Panc1 (cell line): ENCODE measurements around the gene KBTBD12. TPM values are rescaled to one million over a fixed set of nuclear protein-coding genes. Genes with fewer than 3 reads are reported as not detected.
"Not testable (repeated sequence)": the region's sequence is repeated elsewhere in the genome, so short reads cannot be mapped to it uniquely, and the experiment has no call there.

ENCODE experiments used
- ATAC-seq: fragments of 200-7000 bp; cut with Tn5 transposase; 2 replicates; pipeline ENCODE4 v1.9.1; 2020; ENCODE audit warnings: mild to moderate bottlenecking, moderate library complexity
- BruUV-seq: library from RNA; stranded (reverse); fragments of 400-500 nt; replicated peaks from 2 replicates; lab custom pipeline; 2021; lab: Mats Ljungman, UMichigan
- CTCF ChIA-PET: fragments of 300-600 bp; sonication (Branson Sonifier 250); formaldehyde crosslinking; loops from one replicate; lab custom pipeline; 2022; ENCODE audit warnings: antibody characterized with exemption; lab: Charles Lee
- POLR2A ChIA-PET: fragments of 300-600 bp; sonication (Branson Sonifier 250); formaldehyde crosslinking; loops from one replicate; lab custom pipeline; 2022; ENCODE audit warnings: antibody characterized with exemption; lab: Charles Lee
- DNase-seq: peaks from one replicate; pipeline ENCODE4 v3.0.0-alpha.2; 2010; ENCODE audit warnings: low read depth, low spot score
- H3K27ac ChIP-seq: 2 replicates; pipeline ENCODE4 v1.5.1; 2011; ENCODE audit warnings: mild to moderate bottlenecking, low read length, inconsistent platforms
- H3K27me3 ChIP-seq: fragments of 200-500 bp; sonication (Bioruptor generic); 2 replicates; pipeline ENCODE4 v1.6.0; 2014; ENCODE audit warnings: low read length, inconsistent platforms; ENCODE audit not compliant: control insufficient read depth, insufficient read depth
- H3K36me3 ChIP-seq: fragments of 200-500 bp; sonication (Bioruptor generic); 2 replicates; pipeline ENCODE4 v1.5.1; 2014; ENCODE audit warnings: inconsistent platforms, mild to moderate bottlenecking, low read length, moderate library complexity; ENCODE audit not compliant: control insufficient read depth, insufficient read depth
- H3K4me1 ChIP-seq: 2 replicates; pipeline ENCODE4 v1.5.1; 2011; ENCODE audit warnings: inconsistent platforms, mild to moderate bottlenecking, low read length, moderate library complexity; ENCODE audit not compliant: control insufficient read depth, insufficient read depth
- H3K4me3 ChIP-seq, 2 experiments: 2 replicates each; pipeline ENCODE4 v1.5.1; 2011 to 2012; ENCODE audit warnings: low read depth in 2 of 2, low read length in 2 of 2, mild to moderate bottlenecking in 2 of 2, inconsistent platforms in 1 of 2, moderate library complexity in 1 of 2
- H3K9me3 ChIP-seq: fragments of 200-500 bp; sonication (Bioruptor generic); 2 replicates; pipeline ENCODE4 v1.5.1; 2014; ENCODE audit warnings: low read depth, mild to moderate bottlenecking, inconsistent platforms, low read length, moderate library complexity; ENCODE audit not compliant: control insufficient read depth, insufficient read depth
- POLR2AphosphoS5 ChIP-seq: IDR thresholded peaks from 2 replicates; pipeline ENCODE4 v1.6.1; 2012; ENCODE audit warnings: mild to moderate bottlenecking, low read depth, low read length, moderate library complexity
- SIN3A ChIP-seq: IDR thresholded peaks from 2 replicates; pipeline ENCODE4 v1.6.1; 2012; ENCODE audit warnings: low read depth, mild to moderate bottlenecking, low read length, moderate library complexity, borderline replicate concordance; ENCODE audit not compliant: insufficient read depth
- TCF7L2 ChIP-seq: IDR thresholded peaks from 2 replicates; pipeline ENCODE4 v1.6.1; 2011; ENCODE audit warnings: mild to moderate bottlenecking, low read depth, low read length, inconsistent platforms
- in situ Hi-C: cut with HindIII; loops from 2 replicates; pipeline ENCODE4 v1.10.0; 2016; ENCODE audit warnings: low sequenced_read_pairs, low pct_unique_long_range_greater_than_20kb
- intact Hi-C: fragments of 100-400 bp; cut with micrococcal nuclease; formaldehyde crosslinking; loops from one replicate; pipeline ENCODE4 v1.10.0; 2022; ENCODE audit not compliant: unreplicated experiment
- total RNA-seq: library from RNA; stranded (reverse); gene quantifications from one replicate; pipeline ENCODE4 v1.2.1, GENCODE V29; 2021; ENCODE audit not compliant: unreplicated experiment
- TF ChIP-seq, protein P1 (sequence below): fragments of 450-650 bp; IDR thresholded peaks from 2 replicates; pipeline ENCODE4 v1.5.1; 2017; ENCODE audit warnings: mild to moderate bottlenecking
- TF ChIP-seq, protein P2 (sequence below), 2 experiments: IDR thresholded peaks; 2 replicates each; pipeline ENCODE4 v1.6.1; 2011 to 2012; ENCODE audit warnings: low read depth in 2 of 2, control low read depth in 1 of 2, low read length in 1 of 2, mild to moderate bottlenecking in 1 of 2, moderate library complexity in 1 of 2; ENCODE audit not compliant: insufficient read depth in 1 of 2

KBTBD12 gene
- total RNA-seq, 1 experiment from 2014 or later, result 0.28 TPM

DNA sequence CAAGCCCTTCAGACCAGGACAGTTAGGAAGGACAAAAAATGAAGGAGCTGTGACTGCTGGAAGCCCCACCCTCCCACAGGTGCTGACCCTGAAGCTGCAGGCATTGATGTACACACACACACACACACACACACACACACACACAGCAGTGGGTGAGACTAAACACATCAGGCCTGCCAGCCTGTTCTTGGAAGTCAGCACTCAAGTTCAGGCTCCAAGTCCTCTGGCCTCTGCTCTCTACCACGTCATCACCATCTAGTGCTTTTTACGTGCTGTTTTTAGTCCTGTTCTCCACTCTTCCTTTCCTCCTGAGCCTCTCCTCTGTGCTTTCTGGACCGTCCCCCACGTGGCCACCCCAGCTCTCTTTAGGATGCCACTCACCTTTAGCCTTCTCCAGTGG, 5.4 kb upstream of the KBTBD12 start:
- BruUV-seq, result no TSS peak
- no peaks in the 10 kb centered on the region for H3K9me3 ChIP-seq
- in situ Hi-C loops, result no loop called here
- peaks cover 3% of the 10 kb centered on the region; the same call in 1 of the 2 replicates for H3K4me1 ChIP-seq
- no peaks in the 10 kb centered on the region for H3K36me3 ChIP-seq
- H3K27ac ChIP-seq, result no peak overlapping the region
- DNase-seq (no peak), ATAC-seq (no peak)
- intact Hi-C loops, result no loop called here
- peaks cover 20% of the 10 kb centered on the region for H3K27me3 ChIP-seq
- TF ChIP-seq, protein P1, sequence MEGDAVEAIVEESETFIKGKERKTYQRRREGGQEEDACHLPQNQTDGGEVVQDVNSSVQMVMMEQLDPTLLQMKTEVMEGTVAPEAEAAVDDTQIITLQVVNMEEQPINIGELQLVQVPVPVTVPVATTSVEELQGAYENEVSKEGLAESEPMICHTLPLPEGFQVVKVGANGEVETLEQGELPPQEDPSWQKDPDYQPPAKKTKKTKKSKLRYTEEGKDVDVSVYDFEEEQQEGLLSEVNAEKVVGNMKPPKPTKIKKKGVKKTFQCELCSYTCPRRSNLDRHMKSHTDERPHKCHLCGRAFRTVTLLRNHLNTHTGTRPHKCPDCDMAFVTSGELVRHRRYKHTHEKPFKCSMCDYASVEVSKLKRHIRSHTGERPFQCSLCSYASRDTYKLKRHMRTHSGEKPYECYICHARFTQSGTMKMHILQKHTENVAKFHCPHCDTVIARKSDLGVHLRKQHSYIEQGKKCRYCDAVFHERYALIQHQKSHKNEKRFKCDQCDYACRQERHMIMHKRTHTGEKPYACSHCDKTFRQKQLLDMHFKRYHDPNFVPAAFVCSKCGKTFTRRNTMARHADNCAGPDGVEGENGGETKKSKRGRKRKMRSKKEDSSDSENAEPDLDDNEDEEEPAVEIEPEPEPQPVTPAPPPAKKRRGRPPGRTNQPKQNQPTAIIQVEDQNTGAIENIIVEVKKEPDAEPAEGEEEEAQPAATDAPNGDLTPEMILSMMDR, result no peak
- TF ChIP-seq POLR2AphosphoS5, result no peak
- TF ChIP-seq, protein P2, sequence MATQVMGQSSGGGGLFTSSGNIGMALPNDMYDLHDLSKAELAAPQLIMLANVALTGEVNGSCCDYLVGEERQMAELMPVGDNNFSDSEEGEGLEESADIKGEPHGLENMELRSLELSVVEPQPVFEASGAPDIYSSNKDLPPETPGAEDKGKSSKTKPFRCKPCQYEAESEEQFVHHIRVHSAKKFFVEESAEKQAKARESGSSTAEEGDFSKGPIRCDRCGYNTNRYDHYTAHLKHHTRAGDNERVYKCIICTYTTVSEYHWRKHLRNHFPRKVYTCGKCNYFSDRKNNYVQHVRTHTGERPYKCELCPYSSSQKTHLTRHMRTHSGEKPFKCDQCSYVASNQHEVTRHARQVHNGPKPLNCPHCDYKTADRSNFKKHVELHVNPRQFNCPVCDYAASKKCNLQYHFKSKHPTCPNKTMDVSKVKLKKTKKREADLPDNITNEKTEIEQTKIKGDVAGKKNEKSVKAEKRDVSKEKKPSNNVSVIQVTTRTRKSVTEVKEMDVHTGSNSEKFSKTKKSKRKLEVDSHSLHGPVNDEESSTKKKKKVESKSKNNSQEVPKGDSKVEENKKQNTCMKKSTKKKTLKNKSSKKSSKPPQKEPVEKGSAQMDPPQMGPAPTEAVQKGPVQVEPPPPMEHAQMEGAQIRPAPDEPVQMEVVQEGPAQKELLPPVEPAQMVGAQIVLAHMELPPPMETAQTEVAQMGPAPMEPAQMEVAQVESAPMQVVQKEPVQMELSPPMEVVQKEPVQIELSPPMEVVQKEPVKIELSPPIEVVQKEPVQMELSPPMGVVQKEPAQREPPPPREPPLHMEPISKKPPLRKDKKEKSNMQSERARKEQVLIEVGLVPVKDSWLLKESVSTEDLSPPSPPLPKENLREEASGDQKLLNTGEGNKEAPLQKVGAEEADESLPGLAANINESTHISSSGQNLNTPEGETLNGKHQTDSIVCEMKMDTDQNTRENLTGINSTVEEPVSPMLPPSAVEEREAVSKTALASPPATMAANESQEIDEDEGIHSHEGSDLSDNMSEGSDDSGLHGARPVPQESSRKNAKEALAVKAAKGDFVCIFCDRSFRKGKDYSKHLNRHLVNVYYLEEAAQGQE (IDR thresholded peaks at IDR 0.05; ENCODE audit: insufficient read depth in 1 of 2, low read depth in 2 of 2, low read length in 1 of 2), result no peak
- TF ChIP-seq SIN3A, result no peak
- TF ChIP-seq TCF7L2, result no peak
- POLR2A ChIA-PET, result no interaction called here
- CTCF ChIA-PET, result no interaction called here
- no peak overlapping the region for H3K4me3 ChIP-seq

DNA sequence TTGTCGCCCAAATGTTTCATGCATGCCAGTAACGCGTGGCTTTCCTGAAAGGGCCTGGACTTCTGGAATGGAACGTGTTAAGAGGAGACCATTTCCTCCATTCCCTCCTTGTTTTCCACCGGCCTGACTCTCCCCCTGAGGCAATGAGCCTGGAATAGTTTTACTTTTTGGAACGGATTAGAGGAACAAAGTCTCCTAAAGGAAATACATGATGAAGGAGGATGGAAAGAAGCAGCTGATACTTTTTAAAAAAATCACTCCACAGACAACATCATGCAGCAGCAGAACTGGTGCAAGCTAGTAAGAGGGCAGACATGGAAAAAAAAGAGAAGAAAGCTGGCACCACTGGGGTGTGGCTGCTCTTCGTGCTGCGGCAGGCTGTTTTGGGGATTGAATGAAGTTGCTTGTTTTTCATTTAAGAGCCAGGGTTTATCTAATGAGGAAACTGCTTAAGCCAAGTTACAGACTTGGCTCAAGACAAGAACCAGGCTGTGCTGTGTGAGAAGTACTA, 3.6 kb upstream of the KBTBD12 start:
- H3K27ac ChIP-seq, result no peak overlapping the region
- H3K27me3 ChIP-seq, result peaks cover 24% of the 10 kb centered on the region
- DNase-seq (no peak), ATAC-seq (no peak)
- in situ Hi-C loops (no loop called here), intact Hi-C loops (no loop called here)
- no peak overlapping the region for H3K4me3 ChIP-seq
- BruUV-seq, result no TSS peak
- no peaks in the 10 kb centered on the region for H3K9me3 ChIP-seq
- H3K36me3 ChIP-seq, result no peaks in the 10 kb centered on the region
- TF ChIP-seq TCF7L2 (no peak), SIN3A (no peak), POLR2AphosphoS5 (no peak)
- TF ChIP-seq, protein P1, result no peak
- TF ChIP-seq, protein P2 (IDR thresholded peaks at IDR 0.05; ENCODE audit: insufficient read depth in 1 of 2, low read depth in 2 of 2, low read length in 1 of 2), result no peak
- ChIA-PET POLR2A (no interaction called here), CTCF (no interaction called here)
- peaks cover 7% of the 10 kb centered on the region; the same call in 1 of the 2 replicates for H3K4me1 ChIP-seq

DNA sequence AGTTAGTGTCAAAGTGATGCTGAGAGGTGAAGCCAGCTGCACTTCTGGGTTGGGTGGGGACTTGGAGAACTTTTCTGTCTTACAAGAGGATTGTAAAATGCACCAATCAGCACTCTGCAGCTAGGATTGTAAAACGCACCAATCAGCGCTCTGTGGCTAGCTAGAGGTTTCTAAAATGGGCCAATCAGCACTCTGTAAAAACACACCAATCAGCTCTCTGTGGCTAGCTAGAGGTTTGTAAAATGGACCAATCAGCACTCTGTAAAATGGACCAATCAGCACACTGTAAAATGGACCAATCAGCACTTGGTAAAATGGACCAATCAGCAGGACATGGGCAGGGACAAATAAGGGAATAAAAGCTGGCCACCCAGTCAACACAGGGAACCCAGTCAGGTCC, 1.2 kb upstream of the KBTBD12 start:
- CTCF ChIA-PET, result interaction anchor here (0.6 kb wide), 1 partner anchor 761 kb away, joined by 7 read pairs; no protein-coding TSS in a partner anchor
- BruUV-seq, result not testable (repeated sequence)

More for the DNA sequence above, 1.2 kb upstream of the KBTBD12 start:
- intact Hi-C loops, POLR2A ChIA-PET, ATAC-seq, DNase-seq, H3K4me3 ChIP-seq, H3K27ac ChIP-seq, H3K4me1 ChIP-seq, H3K9me3 ChIP-seq, H3K36me3 ChIP-seq, in situ Hi-C loops: not testable (repeated sequence)
- H3K27me3 ChIP-seq, result peaks cover 24% of the 10 kb centered on the region
